ENCODE results near the gene USP28.

The USP28 gene

GRCh38 chr11:113876798-113877669 lies 1.7 kb upstream of the USP28 start:
- no peak for DNase-seq

GRCh38 chr11:113876074-113876797 lies 864 bp upstream of the USP28 start:
- DNase-seq, result no peak

- peak; percentile 24 for DNase-seq
Observed at GRCh38 chr11:113874581-113875233, 665 bp downstream of the USP28 start.

GRCh38 chr11:113874096-113874495 lies 1.3 kb downstream of the USP28 start:
- DNase-seq, result no peak

GRCh38 chr11:113873236-113873626 lies 2.1 kb downstream of the USP28 start:
- DNase-seq, result no peak

GRCh38 chr11:113871336-113871735 lies 4.0 kb downstream of the USP28 start:
- DNase-seq, result no peak

- no peak for DNase-seq
Observed at GRCh38 chr11:113867843-113868503, 7.4 kb downstream of the USP28 start.

GRCh38 chr11:113865873-113866272 lies 9.5 kb downstream of the USP28 start:
- no peak for DNase-seq

GRCh38 chr11:113864410-113864809 lies 11.0 kb downstream of the USP28 start:
- DNase-seq, result no peak

- DNase-seq, result no peak
Observed at GRCh38 chr11:113862435-113862834, 12.9 kb downstream of the USP28 start.

GRCh38 chr11:113859665-113860064 lies 15.7 kb downstream of the USP28 start:
- DNase-seq, result no peak

GRCh38 chr11:113856966-113857759 lies 18.2 kb downstream of the USP28 start:
- DNase-seq, result no peak

- no peak for DNase-seq
Observed at GRCh38 chr11:113855803-113856202, 19.6 kb downstream of the USP28 start.

GRCh38 chr11:113850188-113850587 lies 25.2 kb downstream of the USP28 start:
- no peak for DNase-seq

GRCh38 chr11:113849713-113850112 lies 25.7 kb downstream of the USP28 start:
- DNase-seq, result no peak

GRCh38 chr11:113847580-113847979 lies 27.8 kb downstream of the USP28 start:
- no peak for DNase-seq

- DNase-seq, result no peak
Observed at GRCh38 chr11:113847111-113847510, 28.3 kb downstream of the USP28 start.

GRCh38 chr11:113841691-113842090 lies 33.7 kb downstream of the USP28 start:
- DNase-seq, result no peak

- DNase-seq, result no peak
Observed at GRCh38 chr11:113840932-113841664, 34.3 kb downstream of the USP28 start.

GRCh38 chr11:113839842-113840241 lies 35.5 kb downstream of the USP28 start:
- no peak for DNase-seq

- DNase-seq, result no peak
Observed at GRCh38 chr11:113838005-113838404, 37.4 kb downstream of the USP28 start.

GRCh38 chr11:113835306-113835705 lies 40.1 kb downstream of the USP28 start:
- DNase-seq, result no peak

Data from NCI-H1105 (cell line).